NCI-H2227 (cell line): ENCODE measurements around the gene SLC25A26.
"Not testable (repeated sequence)": the region's sequence is repeated elsewhere in the genome, so short reads cannot be mapped to it uniquely, and the experiment has no call there.

Experiments used
- DNase-seq: peaks from one replicate; lab custom pipeline; 2025; ENCODE audit not compliant: unreplicated experiment; lab: John Stamatoyannopoulos, UW

The SLC25A26 gene

DNA sequence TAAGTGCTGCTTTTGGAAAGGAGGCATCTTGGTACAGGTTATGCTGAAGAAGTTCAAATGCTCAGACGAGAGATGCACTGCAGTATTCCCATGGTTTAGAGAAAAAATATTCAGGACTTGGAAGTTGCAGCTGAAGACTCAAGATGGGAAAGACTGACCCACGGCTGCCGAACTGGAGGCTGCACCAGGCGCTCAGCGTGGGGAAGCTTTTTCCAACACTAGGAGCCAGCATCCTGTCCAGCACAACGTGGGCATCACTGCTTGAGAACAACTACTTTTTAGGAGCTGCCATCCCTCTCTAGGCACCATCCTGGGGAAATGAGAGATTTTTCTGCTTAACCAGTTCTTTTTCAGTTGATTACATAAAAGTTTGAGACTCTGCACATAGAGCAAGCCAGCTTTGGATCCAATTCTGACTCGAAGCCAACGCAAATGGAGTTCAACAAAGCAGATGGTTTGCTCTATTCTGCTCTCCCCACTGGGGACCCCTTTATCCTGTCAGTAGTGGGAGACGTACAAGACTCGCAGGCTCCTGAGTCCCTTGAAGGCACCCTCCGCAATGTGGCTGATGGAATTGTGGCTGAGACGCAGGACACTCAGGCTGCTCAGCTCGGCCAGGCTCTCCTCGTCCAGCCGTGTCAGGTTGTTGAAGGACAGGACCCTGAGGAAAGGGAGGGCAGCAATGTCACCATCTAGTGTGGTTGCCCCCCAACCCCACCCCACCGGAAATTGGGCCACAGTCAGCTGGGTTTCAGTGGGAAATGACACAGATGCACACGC lies 186.2 kb downstream of the SLC25A26 start:
- DNase-seq, result no peak

DNA sequence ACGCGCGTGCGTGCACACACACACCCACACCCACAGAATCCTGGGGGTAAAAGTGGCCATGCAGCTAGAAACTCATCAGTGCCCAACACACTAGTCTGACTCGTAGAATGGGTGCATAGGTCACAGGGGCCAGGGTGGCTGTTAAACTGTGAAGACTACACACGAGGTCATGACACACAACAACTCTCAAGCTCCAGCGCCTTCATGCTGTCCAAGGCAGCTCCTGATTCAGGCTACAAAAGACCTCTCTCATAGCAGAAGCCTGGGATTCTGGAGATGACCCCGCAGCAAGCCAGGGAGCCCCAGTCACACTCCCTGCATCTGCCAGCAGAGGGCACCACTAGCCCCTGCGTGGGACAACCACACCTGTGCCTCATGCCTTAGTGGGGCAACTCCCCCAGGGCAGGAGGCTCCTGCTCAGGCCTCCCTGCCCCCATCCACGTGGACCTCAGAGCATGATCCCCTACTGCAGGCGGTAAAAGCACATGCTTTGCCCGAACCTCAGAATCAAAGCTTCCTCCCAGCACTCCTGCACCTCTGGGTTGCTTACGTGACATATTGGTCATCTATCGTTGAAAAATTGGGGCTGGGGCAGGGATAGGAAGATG lies 186.9 kb downstream of the SLC25A26 start:
- peak; percentile 42 for DNase-seq

DNA sequence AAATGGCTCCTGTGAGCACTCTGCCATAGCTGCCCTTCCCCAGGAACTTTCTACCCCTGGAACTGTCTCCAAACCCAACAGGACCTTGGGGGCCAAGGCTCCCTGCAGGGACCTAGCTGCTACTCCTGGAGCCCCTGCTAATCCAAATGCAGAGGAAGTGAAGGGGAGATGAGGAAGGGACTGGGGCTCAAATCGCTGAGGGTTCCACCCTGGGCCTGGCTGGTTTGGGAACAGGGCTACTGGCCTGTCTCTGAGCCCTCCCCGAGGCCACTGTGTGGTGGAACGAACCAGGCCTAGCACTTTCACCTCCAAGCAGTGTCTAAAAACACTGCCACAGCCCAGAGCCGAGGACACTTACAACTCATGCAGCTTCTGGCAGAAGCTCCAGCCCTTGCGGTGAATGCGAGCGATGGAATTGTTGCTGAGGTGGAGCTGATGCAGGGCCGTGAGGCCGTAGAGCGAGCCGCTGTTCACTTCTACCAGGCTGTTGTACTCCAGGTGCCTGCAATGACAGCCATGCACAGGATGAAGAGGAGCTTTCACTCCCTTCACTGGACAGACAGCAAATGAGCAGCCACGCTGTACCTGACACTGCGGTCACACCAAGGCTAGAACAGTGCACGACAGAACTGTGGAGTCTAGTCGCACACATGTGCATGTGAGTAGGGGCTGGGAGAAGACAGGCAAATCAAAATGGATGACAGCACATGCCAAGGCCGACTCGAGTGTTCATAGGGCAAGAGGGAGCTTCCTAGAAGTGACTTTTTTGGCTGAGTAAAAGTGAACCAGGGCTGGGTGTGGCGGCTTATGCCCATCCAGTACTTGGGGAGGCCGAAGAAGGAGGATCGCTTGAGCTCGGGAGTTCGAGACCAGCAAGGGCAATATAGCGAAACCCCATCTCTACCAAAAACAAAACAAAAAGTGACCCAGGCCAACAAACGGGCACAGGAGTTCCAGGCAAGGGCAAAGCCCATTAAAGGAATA lies 189.3 kb downstream of the SLC25A26 start:
- DNase-seq, result no peak

DNA sequence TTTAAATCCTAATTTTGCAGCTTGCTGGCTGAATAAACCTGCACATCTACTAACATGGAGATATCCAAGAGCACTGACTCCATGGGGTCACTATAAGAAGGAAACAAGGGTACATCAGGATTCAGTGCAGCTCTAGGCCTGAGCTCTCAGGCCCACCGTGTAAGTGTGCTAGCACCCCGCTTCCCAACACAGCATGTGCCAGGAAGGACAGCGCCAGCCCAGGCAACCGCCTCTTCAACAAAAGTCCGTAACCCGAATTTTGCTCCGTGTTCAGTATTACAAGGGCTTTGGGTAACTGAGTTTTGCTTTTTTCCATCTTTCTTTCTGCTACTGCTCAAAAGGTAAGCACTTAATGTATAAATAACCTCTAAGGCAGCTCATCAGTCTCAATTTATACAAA lies 190.2 kb downstream of the SLC25A26 start:
- DNase-seq, result no peak

DNA sequence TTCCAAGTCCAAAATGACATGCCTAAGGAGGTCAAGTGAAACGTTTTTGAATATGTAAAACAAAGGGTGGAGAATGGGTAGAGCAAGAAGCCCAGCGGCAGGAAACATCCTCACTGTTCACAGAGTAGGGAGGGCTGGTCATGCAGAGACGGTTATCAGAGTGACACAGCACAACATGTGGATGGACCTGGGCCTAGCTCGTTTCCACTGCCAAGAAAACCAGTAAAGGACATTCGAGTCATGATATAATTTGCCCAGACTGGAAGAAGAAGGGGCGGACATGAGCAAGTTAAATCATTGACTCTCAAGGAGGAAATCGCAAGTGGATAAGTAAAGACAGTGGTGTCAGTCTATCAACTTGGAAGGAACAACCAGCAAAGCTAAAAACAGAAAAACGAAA lies 190.7 kb downstream of the SLC25A26 start:
- no peak for DNase-seq

DNA sequence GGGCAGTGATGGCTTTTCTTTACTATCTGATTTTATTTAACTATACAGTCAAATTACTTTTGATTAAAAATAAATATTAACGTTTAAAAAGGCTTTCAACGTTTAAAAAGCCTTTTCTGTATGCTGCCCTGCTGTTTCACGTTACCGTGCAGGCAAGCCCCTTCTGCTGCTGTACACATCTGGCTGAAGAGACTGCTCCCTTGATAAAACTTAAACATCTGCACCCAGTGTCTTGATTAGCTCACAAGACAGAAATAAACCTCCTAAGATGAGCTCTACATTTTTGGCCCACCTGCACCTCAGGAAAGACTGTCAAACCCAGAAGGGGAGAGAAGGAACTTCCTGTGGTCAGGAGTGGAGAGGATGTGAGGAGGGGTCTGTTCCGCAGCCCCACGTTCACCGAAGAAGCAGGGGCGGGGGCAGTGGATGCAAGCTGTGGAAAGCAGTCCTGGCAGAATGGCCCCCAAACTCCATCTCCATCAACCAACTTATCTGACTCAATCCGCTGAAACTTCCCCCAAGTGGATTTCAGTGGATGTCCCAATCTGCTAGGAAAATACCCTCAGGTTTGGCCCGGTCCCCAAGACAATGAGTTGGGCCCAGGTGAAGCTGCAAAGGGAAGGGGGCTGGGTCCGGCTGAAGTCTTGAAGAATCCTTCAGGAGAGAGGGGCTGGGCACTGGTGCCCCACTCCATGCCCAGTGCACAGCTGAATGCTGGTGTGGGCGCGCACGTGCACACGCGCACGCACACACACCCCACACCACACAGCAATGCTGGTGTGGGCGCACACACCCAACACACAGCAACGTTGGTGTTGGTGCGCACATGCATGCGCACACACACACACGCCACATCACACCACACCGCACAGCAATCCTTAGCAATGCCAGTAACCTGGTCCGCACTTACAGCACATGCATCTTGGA lies 191.4 kb downstream of the SLC25A26 start:
- no peak for DNase-seq

DNA sequence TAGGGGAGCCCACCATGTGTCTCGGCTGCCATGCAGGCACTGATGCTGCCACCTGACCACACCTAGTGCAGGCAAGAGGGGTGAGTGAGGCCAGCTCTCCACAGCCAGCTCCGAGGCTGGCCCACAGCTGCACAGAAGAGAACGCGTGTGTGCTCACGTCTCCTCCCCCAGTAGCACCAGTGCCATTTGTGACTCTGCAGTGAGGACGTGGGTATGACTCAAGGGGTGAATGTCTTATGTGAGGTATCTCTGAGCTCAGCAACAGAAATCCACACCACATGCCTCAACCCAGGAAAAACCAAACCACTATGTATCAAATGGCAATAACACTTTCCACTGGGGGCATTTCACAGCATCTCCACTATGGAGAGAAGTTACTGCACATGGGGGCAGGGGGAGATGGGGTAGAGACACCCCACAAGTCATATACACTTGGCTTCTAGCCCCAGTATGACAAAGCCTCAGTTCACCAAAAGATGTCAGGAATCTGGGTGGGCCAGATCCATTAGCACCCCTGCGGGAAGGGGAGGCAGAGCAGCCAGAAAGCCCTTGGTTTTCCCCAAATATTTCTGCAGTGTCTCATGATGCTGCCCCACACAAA lies 192.4 kb downstream of the SLC25A26 start:
- no peak for DNase-seq

DNA sequence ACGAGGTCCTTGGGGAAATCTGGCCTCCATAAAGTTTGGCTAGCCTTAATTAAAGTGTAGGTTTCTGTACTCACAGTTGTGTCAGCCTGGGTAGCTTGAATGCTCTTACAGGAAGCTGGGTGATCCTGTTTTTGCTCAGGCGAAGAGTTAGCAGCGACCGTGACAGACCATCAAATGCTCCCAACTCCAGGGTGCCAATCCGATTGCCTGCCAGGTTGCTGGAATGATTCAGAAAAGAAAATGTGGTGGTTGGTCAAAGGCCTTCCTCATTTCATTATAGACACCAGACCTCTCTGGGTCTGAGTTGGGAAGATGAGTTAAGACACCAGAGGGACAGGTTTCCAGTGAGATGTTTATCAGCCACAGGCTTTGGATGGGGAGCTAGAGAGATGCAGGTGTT lies 194.0 kb downstream of the SLC25A26 start:
- DNase-seq, result no peak

DNA sequence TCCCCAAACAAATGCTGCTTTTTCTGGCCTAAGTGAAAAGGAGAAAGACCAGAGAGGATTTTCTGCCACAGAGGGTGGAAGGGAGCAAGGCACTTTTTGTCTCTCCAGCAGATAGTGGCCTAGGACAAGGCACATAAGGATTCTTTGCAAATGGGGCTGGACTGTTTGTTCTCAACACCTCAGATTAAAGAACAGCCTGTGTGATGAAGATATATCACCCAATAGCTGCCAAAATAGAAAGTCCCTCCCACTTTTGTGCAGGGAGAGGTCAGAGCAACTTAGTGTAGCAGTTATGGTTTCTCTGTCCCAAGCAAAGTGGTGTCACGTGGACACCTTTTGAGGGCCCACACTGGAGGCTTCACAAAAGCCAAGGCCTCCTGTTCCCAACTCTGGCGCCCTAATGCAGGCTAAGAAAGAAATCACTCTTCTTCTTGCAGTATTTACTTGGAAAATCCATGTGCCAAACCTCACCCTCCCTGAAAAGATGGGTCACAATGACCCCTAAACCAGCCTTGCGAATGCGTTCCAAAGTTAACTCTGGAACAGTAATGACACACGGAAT lies 195.1 kb downstream of the SLC25A26 start:
- no peak for DNase-seq

DNA sequence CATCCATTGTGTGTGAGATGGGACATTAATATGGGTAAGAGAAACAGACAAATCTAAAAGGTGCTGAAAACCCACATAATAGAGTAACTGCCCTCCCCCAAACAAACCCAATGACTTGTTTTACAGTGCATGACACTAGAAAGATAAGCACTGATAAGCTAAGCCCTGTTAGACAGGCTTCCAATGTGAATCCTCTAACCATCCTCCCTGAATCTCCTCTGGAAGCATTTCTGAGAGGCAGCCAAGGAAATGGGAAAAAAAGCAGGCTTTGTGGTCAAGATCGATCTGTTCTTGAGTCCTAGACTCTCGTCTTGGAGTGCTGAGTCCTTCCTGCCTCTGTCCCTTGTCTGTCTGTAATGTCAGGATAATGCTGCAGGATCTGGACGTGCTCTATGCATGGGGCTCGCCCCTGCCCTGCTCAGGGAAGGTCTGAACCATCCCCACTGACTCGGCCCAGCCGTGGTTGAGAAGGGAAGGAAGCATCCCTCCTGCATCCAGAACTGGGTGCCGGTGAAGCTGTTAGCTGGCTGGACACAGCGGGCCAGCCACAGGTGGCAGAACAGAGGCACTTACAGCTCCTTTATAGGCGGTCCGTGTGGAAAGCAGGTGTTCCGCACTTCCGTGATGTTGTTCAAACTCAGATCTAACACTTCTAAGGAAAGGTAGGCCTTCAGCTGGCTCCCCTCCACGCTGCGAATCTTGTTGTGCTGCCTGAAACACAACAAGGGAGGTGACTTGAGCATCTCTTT lies 195.9 kb downstream of the SLC25A26 start:
- no peak for DNase-seq

DNA sequence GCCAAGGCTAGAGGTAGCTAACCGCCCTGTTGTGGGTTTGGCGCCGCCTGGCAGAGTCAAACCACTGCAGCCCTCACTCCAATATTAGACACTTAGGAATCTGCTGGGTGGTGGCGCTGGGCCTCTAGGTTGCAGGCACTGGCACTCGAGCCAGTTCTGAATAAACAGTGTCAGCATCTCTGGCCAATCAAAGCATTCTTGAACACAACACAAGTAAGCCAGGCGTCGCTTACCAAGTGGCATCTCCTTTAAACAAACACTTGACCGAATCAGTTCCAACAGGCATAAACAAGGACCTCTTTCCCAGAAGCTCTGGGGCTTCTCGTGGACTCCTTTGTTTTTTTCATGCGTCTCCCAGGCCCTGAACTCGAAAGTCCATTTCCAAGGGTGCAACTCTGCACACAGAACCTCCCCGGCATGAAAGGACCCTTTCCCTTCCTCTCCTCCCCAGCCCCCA lies 197.7 kb downstream of the SLC25A26 start:
- DNase-seq, result no peak

DNA sequence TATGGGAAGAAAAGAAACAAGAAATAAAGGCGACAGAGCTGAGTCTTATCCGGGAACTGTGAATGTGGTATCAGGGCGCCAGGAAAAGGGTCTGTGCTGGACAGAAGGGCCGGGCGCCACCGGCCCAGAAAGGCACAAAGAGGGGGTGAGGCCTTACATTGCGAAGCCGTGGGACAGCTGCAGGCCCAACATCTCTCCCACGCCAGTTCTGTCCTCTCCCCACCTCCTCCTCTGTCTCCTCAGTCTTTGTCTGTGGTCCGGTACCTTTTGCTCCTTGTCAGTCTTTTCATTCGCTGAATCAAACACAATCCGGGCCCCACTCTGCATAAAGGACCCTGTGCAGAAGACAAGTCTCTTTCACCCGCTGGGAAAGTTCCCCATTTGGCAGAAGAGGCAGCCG lies 198.2 kb downstream of the SLC25A26 start:
- no peak for DNase-seq

DNA sequence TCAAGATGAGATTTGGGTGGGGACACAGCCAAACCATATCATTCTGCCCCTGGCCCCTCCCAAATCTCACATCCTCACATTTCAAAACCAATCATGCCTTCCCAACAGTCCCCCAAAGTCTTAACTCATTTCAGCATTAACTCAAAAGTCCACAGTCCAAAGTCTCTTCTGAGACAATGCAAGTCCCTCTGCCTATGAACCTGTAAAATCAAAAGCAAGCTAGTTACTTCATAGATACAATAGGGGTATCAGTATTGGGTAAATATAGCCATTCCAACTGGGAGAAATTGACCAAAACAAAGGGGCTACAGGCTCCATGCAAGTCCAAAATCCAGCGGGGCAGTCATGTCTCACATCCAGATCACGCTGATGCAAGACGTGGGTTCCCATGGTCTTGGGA lies 200.3 kb downstream of the SLC25A26 start:
- not testable (repeated sequence) for DNase-seq

DNA sequence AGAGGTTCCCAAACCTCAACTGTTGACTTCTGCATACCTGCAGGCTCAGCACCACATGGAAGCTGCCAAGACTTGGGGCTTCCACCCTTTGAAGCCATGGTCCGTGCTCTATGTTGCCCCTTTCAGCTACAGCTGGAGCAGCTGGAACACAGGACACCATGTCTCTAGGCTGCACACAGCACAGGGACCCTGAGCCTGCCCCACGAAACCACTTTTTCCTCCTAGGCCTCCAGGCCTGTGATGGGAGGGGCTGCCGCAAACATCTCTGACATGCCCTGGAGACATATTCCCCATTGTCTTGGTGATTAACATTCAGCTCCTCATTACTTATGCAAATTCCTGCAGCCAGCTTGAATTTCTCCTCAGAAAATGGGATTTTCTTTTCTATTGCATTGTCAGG lies 201.1 kb downstream of the SLC25A26 start:
- not testable (repeated sequence) for DNase-seq

DNA sequence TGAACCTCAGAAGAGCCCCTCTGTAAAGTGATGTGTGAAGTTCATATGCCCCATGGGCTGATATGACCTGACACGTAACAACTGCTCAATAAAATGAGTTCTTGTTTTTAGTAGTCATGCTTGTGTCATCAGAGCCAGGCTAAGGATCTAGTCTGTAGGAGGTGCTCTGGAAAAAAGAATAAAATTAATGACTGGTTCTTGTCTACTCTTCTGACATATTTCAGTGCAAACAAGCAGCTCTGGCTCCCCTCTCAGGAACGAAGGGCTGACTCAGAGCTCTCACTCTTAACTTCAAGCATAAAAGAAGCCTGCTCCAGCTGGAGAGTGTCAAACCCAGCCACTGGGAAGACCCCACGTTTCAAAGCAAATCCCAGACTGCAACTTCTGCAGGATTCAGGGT lies 203.0 kb downstream of the SLC25A26 start:
- DNase-seq, result no peak

DNA sequence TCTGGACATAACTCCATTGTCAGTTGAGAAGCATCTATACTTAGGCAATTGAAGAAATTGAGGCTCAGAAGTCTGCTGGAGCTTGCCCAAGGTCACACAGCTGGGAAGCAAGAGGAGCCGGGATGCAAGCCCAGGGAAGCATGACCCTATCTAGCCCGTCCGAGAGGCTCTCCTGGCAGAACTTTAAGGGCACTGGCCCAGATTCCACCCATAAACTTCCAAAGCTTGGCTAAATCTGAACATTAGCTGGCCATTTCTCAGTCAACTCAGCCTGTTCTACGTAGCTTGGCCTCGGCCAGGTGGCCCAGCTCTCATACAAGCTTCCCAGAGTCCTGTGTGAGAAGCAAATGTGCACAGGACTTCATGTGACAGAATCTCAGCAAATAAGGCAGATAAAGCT lies 204.2 kb downstream of the SLC25A26 start:
- DNase-seq, result no peak

DNA sequence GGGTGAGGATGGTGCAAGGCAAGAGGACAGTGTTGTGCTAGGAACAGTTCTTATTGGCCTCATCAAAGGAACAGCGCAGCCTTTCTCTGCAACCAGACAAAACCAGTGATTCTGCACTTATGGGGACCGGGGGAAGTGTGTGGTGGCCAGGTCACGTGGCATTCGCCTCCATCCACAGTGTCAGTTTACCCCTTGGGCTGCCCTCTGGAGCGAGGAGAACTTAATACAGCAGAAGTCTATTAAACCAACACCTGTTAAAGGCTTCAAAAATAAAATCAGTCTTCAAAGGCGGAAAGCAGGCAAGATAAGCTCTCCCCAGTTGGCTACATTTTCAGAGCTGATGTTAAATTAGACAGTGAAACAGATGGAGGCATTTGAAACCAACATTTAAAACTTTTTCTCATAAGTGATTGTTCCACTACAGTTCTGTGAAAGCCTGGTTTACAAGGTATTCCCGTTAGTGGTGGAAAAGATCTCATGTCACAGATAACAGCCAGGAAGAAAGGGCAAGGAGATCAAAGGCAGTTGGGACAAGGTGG lies 204.8 kb downstream of the SLC25A26 start:
- DNase-seq, result no peak

DNA sequence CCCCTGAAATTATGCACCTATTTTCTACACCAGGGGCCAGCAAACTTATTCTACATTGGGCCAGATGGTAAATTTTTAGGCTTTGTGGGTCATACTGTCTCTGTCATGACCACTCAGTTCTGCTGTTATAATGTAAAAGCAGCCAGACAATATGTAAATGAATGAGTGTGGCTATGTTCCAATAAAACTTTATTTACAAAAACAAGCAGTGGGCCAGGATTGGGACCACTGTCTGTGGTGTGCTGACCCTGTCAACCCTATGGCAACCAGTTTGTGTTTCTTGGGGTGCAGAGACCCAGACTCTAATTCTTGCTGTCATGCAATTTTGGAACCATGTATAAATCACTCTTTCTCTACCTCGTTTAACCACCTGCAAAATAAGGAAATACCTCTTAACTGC lies 205.3 kb downstream of the SLC25A26 start:
- no peak for DNase-seq

DNA sequence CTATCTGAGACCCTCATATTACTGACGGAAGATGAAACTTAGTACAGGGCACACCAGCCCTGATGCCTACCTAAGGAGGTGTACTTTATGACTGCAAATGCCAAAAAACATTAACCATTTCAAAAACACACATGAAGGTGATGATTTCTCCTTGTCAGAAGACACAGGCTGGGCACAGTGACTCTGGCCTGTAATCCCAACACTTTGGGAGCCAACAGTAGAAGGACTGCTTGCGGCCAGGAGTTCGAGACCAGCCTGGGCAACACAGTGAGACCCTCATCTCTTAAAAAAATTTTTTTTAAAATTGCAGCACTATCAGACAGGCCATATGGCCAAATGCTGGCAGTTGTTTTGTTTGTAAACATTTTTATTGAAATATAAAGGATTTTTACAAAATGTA lies 206.6 kb downstream of the SLC25A26 start:
- DNase-seq, result no peak
